HepG2 (cell line): ENCODE data around the gene UBE2D3. TPM values are rescaled to one million over a fixed set of nuclear protein-coding genes. Genes with fewer than 3 reads are reported as not detected.

ENCODE experiments used
- HNRNPH1 ChIP-seq: fragments of 200-400 bp; formaldehyde crosslinking; optimal IDR thresholded peaks from 2 replicates; pipeline ENCODE3; 2017; ENCODE audit warnings: mild to moderate bottlenecking, low read depth, low read length
- HNRNPUL1 ChIP-seq: fragments of 200-400 bp; formaldehyde crosslinking; IDR thresholded peaks from 2 replicates; pipeline ENCODE4 v1.6.1; 2017; ENCODE audit warnings: low read depth, mild to moderate bottlenecking, low read length, moderate library complexity
- MXI1 ChIP-seq: IDR thresholded peaks from 3 replicates; pipeline ENCODE4 v1.6.1; 2012; ENCODE audit warnings: low read depth, low read length, inconsistent platforms, borderline replicate concordance
- RFX3 ChIP-seq: IDR thresholded peaks from 2 replicates; pipeline ENCODE4 v1.6.1; 2016; ENCODE audit warnings: missing biosample characterization, missing genetic modification reagents
- ZNF510 ChIP-seq: sonication (generic); formaldehyde crosslinking; IDR thresholded peaks from 2 replicates; pipeline ENCODE4 v1.4.0; 2020; ENCODE audit warnings: low read depth, mild to moderate bottlenecking, missing genetic modification reagents
- ZNF724P ChIP-seq: sonication (generic); formaldehyde crosslinking; IDR thresholded peaks from 2 replicates; pipeline ENCODE4 v1.8.0; 2022; ENCODE audit warnings: missing genetic modification reagents, borderline replicate concordance
- ZSCAN9 ChIP-seq: IDR thresholded peaks from 2 replicates; pipeline ENCODE4 v1.6.1; 2016; ENCODE audit warnings: borderline replicate concordance
- polyA plus RNA-seq, 8 experiments: library from polyadenylated mRNA; depleted of rRNA in 3 of 8; stranded (reverse) in 7 of 8; unstranded in 1 of 8; fragments of >200 nt; fragmentation: Illumina TruSeq in 4 of 8; extraction: Trizol in 4 of 8; gene quantifications; 2 replicates each; pipeline versions ENCODE4 v1.2.1 to v1.2.3, GENCODE V29; 2011 to 2016; ENCODE audit warnings: low read depth in 4 of 8, missing spikeins in 1 of 8, mixed read lengths in 1 of 8; ENCODE audit not compliant: insufficient read depth in 1 of 8
- total RNA-seq, 5 experiments: library from RNA; depleted of rRNA; stranded (reverse); fragments of >200 nt; fragmentation: Illumina TruSeq; extraction: Trizol; gene quantifications; 2 replicates each; pipeline ENCODE4 v1.2.3, GENCODE V29; 2016; ENCODE audit warnings: low read depth in 1 of 5
- TF ChIP-seq, protein P1 (sequence below), 2 experiments: fragments of 450-650 bp in 1 of 2; sonication (generic) in 1 of 2; formaldehyde crosslinking; IDR thresholded peaks; 2 replicates each; pipeline versions ENCODE4 v1.5.0 to v1.8.0; 2020 to 2022; ENCODE audit warnings: mild to moderate bottlenecking in 1 of 2, missing genetic modification reagents in 1 of 2
- TF ChIP-seq, protein P2 (sequence below): sonication (generic); formaldehyde crosslinking; IDR thresholded peaks from 2 replicates; pipeline ENCODE4 v1.4.0; 2020; ENCODE audit warnings: missing genetic modification reagents
- TF ChIP-seq, protein P3 (sequence below): sonication (generic); formaldehyde crosslinking; IDR thresholded peaks from 2 replicates; pipeline ENCODE4 v1.5.1; 2020; ENCODE audit warnings: mild to moderate bottlenecking, missing genetic modification reagents, borderline replicate concordance
- TF ChIP-seq, protein P4 (sequence below): sonication (generic); formaldehyde crosslinking; IDR thresholded peaks from 2 replicates; pipeline ENCODE4 v1.4.0; 2020; ENCODE audit warnings: missing genetic modification reagents, borderline replicate concordance
- TF ChIP-seq, protein P5 (sequence below): sonication (generic); formaldehyde crosslinking; IDR thresholded peaks from 2 replicates; pipeline ENCODE4 v1.5.1; 2020; ENCODE audit warnings: mild to moderate bottlenecking, moderate library complexity, missing genetic modification reagents

The UBE2D3 gene
- total and polyA plus RNA-seq, 2 of the 13 experiments (the other 11 are each of a cell fraction or from before 2014, with no cell fraction given) = 224 to 293 TPM

DNA sequence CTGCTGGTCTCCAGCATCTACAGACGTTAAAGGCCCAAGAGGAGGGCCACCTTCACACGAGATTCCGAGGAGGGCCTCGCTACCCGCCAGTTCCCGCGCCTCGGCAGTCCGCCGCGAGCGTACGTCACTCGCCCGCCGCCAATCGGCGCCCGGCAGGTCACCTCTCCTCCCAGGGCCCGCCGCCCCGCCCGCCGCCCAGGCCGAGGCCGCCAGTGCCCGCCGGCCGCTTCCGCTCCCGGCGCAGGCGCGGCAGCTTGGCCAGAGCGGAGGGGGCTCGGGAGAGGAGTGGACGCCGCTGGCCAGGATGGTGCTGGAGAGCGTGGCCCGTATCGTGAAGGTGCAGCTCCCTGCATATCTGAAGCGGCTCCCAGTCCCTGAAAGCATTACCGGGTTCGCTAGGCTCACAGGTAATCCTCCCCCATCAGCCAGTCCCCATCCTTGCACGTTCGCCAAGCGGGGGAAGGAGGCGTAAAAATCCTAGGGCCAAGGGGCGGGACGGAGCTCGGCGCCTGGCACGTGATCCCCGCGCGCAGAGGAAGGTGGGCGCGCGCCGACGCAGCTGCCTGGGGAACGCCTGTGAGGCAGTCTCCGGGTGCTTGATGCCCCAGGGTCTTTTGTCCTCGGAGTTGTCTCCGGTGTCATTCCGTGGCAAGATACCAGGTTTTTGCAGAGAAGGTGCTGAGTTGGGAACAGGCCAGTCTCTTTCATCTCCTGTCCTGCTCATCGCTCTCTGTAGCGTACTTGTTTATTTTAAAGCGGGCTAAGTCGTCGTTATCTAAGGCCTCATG lies 41.6 kb upstream of the UBE2D3 start, which contains the start of gene CISD2 (continued):
- TF ChIP-seq HNRNPH1 (peak; percentile 67), ZSCAN9 (CRISPR knock-in tag) (peak; percentile 79), HNRNPUL1 (no peak), RFX3 (CRISPR knock-in tag) (no peak), ZNF724P (CRISPR knock-in tag) (peak; percentile 79; the same call in 1 of the 2 replicates), MXI1 (no peak), ZNF510 (peak; percentile 98)
- TF ChIP-seq, protein P1, sequence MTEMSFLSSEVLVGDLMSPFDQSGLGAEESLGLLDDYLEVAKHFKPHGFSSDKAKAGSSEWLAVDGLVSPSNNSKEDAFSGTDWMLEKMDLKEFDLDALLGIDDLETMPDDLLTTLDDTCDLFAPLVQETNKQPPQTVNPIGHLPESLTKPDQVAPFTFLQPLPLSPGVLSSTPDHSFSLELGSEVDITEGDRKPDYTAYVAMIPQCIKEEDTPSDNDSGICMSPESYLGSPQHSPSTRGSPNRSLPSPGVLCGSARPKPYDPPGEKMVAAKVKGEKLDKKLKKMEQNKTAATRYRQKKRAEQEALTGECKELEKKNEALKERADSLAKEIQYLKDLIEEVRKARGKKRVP (CRISPR knock-in tag; IDR thresholded peaks at IDR 0.05) = peak in 1 of 2 experiments; percentile 74; a peak in 2 of 4 replicates
- TF ChIP-seq, protein P2, sequence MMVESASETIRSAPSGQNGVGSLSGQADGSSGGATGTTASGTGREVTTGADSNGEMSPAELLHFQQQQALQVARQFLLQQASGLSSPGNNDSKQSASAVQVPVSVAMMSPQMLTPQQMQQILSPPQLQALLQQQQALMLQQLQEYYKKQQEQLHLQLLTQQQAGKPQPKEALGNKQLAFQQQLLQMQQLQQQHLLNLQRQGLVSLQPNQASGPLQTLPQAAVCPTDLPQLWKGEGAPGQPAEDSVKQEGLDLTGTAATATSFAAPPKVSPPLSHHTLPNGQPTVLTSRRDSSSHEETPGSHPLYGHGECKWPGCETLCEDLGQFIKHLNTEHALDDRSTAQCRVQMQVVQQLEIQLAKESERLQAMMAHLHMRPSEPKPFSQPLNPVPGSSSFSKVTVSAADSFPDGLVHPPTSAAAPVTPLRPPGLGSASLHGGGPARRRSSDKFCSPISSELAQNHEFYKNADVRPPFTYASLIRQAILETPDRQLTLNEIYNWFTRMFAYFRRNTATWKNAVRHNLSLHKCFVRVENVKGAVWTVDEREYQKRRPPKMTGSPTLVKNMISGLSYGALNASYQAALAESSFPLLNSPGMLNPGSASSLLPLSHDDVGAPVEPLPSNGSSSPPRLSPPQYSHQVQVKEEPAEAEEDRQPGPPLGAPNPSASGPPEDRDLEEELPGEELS (CRISPR knock-in tag) = peak; percentile 61
- TF ChIP-seq, protein P3, sequence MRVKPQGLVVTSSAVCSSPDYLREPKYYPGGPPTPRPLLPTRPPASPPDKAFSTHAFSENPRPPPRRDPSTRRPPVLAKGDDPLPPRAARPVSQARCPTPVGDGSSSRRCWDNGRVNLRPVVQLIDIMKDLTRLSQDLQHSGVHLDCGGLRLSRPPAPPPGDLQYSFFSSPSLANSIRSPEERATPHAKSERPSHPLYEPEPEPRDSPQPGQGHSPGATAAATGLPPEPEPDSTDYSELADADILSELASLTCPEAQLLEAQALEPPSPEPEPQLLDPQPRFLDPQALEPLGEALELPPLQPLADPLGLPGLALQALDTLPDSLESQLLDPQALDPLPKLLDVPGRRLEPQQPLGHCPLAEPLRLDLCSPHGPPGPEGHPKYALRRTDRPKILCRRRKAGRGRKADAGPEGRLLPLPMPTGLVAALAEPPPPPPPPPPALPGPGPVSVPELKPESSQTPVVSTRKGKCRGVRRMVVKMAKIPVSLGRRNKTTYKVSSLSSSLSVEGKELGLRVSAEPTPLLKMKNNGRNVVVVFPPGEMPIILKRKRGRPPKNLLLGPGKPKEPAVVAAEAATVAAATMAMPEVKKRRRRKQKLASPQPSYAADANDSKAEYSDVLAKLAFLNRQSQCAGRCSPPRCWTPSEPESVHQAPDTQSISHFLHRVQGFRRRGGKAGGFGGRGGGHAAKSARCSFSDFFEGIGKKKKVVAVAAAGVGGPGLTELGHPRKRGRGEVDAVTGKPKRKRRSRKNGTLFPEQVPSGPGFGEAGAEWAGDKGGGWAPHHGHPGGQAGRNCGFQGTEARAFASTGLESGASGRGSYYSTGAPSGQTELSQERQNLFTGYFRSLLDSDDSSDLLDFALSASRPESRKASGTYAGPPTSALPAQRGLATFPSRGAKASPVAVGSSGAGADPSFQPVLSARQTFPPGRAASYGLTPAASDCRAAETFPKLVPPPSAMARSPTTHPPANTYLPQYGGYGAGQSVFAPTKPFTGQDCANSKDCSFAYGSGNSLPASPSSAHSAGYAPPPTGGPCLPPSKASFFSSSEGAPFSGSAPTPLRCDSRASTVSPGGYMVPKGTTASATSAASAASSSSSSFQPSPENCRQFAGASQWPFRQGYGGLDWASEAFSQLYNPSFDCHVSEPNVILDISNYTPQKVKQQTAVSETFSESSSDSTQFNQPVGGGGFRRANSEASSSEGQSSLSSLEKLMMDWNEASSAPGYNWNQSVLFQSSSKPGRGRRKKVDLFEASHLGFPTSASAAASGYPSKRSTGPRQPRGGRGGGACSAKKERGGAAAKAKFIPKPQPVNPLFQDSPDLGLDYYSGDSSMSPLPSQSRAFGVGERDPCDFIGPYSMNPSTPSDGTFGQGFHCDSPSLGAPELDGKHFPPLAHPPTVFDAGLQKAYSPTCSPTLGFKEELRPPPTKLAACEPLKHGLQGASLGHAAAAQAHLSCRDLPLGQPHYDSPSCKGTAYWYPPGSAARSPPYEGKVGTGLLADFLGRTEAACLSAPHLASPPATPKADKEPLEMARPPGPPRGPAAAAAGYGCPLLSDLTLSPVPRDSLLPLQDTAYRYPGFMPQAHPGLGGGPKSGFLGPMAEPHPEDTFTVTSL (CRISPR knock-in tag) = no peak; the same call in 1 of the 2 replicates
- TF ChIP-seq, protein P4, sequence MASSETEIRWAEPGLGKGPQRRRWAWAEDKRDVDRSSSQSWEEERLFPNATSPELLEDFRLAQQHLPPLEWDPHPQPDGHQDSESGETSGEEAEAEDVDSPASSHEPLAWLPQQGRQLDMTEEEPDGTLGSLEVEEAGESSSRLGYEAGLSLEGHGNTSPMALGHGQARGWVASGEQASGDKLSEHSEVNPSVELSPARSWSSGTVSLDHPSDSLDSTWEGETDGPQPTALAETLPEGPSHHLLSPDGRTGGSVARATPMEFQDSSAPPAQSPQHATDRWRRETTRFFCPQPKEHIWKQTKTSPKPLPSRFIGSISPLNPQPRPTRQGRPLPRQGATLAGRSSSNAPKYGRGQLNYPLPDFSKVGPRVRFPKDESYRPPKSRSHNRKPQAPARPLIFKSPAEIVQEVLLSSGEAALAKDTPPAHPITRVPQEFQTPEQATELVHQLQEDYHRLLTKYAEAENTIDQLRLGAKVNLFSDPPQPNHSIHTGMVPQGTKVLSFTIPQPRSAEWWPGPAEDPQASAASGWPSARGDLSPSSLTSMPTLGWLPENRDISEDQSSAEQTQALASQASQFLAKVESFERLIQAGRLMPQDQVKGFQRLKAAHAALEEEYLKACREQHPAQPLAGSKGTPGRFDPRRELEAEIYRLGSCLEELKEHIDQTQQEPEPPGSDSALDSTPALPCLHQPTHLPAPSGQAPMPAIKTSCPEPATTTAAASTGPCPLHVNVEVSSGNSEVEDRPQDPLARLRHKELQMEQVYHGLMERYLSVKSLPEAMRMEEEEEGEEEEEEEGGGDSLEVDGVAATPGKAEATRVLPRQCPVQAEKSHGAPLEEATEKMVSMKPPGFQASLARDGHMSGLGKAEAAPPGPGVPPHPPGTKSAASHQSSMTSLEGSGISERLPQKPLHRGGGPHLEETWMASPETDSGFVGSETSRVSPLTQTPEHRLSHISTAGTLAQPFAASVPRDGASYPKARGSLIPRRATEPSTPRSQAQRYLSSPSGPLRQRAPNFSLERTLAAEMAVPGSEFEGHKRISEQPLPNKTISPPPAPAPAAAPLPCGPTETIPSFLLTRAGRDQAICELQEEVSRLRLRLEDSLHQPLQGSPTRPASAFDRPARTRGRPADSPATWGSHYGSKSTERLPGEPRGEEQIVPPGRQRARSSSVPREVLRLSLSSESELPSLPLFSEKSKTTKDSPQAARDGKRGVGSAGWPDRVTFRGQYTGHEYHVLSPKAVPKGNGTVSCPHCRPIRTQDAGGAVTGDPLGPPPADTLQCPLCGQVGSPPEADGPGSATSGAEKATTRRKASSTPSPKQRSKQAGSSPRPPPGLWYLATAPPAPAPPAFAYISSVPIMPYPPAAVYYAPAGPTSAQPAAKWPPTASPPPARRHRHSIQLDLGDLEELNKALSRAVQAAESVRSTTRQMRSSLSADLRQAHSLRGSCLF (CRISPR knock-in tag) = no peak
- TF ChIP-seq, protein P5, sequence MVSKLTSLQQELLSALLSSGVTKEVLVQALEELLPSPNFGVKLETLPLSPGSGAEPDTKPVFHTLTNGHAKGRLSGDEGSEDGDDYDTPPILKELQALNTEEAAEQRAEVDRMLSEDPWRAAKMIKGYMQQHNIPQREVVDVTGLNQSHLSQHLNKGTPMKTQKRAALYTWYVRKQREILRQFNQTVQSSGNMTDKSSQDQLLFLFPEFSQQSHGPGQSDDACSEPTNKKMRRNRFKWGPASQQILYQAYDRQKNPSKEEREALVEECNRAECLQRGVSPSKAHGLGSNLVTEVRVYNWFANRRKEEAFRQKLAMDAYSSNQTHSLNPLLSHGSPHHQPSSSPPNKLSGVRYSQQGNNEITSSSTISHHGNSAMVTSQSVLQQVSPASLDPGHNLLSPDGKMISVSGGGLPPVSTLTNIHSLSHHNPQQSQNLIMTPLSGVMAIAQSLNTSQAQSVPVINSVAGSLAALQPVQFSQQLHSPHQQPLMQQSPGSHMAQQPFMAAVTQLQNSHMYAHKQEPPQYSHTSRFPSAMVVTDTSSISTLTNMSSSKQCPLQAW (CRISPR knock-in tag) = peak; percentile 57
